Measurements from ENCODE around the gene MKNK2. TPM values are rescaled to one million over a fixed set of nuclear protein-coding genes. Genes with fewer than 3 reads are reported as not detected.

Gene MKNK2
- total RNA-seq, 1 experiment from 2014 or later: 240 TPM

DNA sequence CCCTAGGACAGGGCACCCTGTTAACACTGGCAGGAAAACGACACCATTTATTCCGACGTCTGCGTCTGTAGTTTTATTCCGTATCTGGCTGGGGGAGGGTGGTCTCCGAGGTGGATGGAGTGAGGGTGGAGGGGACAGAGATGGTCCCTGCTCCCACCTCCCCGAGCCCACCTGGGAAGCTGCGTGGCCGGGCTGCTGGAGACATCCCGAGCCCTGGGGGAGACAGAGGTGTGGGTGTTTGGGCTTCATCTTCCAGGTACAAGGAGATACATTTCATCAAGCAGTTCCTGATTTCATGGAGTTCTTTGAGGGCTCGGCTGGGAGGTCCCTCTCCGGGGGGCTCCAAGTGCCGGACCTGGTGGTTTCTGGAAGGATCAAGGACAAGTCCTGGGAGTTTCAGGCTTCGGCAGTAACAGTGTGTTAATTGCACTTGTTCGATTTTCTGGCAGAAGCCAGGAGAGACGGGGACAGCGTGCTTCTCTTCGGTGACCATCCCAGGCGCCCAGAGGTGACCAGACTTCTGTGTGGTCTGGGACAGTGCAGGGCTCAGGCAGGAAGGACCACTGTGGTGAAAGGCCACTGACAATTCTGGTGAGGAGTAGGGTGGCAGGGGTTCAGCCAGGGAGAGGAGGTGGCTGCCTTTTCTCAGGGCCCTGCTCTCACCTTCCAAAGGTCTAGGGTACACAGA, 20.1 kb upstream of the MKNK2 start:
- Histone ChIP-seq H3K9me3 (ENCODE audit: control insufficient read depth, insufficient read depth, low read depth, low read length) (no peaks in the 10 kb centered on the region), H3K27ac (ENCODE audit: low read length) (no peak overlapping the region), H3K36me3 (ENCODE audit: control insufficient read depth, insufficient read depth, low read length) (no peaks in the 10 kb centered on the region; the same call in 1 of the 2 replicates), H3K27me3 (ENCODE audit: control insufficient read depth, insufficient read depth, low read length) (no peaks in the 10 kb centered on the region), H3K4me1 (ENCODE audit: control insufficient read depth, insufficient read depth, low read length) (peaks cover 3% of the 10 kb centered on the region; the same call in 1 of the 2 replicates), H3K4me3 (ENCODE audit: low read depth in 2 of 2, low read length in 2 of 2) (no peak overlapping the region)
- intact Hi-C loops (cut with micrococcal nuclease; ENCODE audit: unreplicated experiment): no loop called here
- ChIA-PET POLR2A (interaction anchor here (0.6 kb wide), 1 partner anchor 76 kb away, joined by 4 read pairs; no protein-coding TSS in a partner anchor), CTCF (no interaction called here)
- DNase-seq (ENCODE audit: low read depth, low spot score): no peak
- TF ChIP-seq TCF7L2 (IDR thresholded peaks at IDR 0.05; ENCODE audit: low read depth, low read length): no peak
- in situ Hi-C loops (cut with HindIII; ENCODE audit: low pct_unique_long_range_greater_than_20kb, low sequenced_read_pairs): no loop called here
- ATAC-seq: no peak
- TSS peak; percentile 87 for BruUV-seq (replicated peaks)

DNA sequence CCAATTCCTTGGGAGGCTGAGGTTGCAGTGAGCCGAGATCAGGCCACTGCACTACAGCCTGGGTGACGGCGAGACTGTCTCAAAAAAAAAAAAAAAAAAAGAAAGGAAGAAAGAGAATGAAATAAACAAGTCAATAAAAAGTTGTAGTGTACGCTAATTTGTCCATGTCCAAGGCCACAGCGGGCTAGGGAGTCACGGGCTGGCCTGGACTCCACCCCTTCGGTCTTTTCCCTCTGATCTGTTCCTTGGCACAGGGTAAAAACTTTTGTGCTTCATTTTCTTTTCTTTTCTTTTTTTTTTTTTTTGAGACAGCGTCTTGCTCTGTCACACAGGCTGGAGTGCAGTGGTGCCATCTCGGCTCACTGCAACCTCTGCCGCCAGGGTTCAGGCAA, 19.4 kb upstream of the MKNK2 start:
- CTCF ChIA-PET: interaction anchor here (0.5 kb wide), 1 partner anchor 78 kb away, joined by 3 read pairs; no protein-coding TSS in a partner anchor
- no peak for TF ChIP-seq SIN3A (IDR thresholded peaks at IDR 0.05; ENCODE audit: borderline replicate concordance, insufficient read depth, low read depth, low read length)
- TF ChIP-seq POLR2AphosphoS5 (IDR thresholded peaks at IDR 0.05; ENCODE audit: low read depth, low read length): no peak
- TF ChIP-seq, protein P1, sequence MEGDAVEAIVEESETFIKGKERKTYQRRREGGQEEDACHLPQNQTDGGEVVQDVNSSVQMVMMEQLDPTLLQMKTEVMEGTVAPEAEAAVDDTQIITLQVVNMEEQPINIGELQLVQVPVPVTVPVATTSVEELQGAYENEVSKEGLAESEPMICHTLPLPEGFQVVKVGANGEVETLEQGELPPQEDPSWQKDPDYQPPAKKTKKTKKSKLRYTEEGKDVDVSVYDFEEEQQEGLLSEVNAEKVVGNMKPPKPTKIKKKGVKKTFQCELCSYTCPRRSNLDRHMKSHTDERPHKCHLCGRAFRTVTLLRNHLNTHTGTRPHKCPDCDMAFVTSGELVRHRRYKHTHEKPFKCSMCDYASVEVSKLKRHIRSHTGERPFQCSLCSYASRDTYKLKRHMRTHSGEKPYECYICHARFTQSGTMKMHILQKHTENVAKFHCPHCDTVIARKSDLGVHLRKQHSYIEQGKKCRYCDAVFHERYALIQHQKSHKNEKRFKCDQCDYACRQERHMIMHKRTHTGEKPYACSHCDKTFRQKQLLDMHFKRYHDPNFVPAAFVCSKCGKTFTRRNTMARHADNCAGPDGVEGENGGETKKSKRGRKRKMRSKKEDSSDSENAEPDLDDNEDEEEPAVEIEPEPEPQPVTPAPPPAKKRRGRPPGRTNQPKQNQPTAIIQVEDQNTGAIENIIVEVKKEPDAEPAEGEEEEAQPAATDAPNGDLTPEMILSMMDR (IDR thresholded peaks at IDR 0.05): no peak
- no peak for TF ChIP-seq TCF7L2 (IDR thresholded peaks at IDR 0.05; ENCODE audit: low read depth, low read length)
- no peak for TF ChIP-seq REST (IDR thresholded peaks at IDR 0.05; ENCODE audit: insufficient read depth in 1 of 2, low read depth in 2 of 2, low read length in 1 of 2)

More for the DNA sequence above, 19.4 kb upstream of the MKNK2 start:
- in situ Hi-C loops (cut with HindIII; ENCODE audit: low pct_unique_long_range_greater_than_20kb, low sequenced_read_pairs): no loop called here
- no peaks in the 10 kb centered on the region for H3K27me3 ChIP-seq (ENCODE audit: control insufficient read depth, insufficient read depth, low read length)
- POLR2A ChIA-PET: interaction anchor here (0.6 kb wide), 1 partner anchor 76 kb away, joined by 4 read pairs; no protein-coding TSS in a partner anchor
- H3K27ac ChIP-seq (ENCODE audit: low read length): no peak overlapping the region
- H3K36me3 ChIP-seq (ENCODE audit: control insufficient read depth, insufficient read depth, low read length): no peaks in the 10 kb centered on the region; the same call in 1 of the 2 replicates
- no peak overlapping the region for H3K4me3 ChIP-seq (ENCODE audit: low read depth in 2 of 2, low read length in 2 of 2)
- DNase-seq (ENCODE audit: low read depth, low spot score) (no peak), ATAC-seq (no peak)
- intact Hi-C loops (cut with micrococcal nuclease; ENCODE audit: unreplicated experiment): no loop called here
- peaks cover 3% of the 10 kb centered on the region; the same call in 1 of the 2 replicates for H3K4me1 ChIP-seq (ENCODE audit: control insufficient read depth, insufficient read depth, low read length)
- no peaks in the 10 kb centered on the region for H3K9me3 ChIP-seq (ENCODE audit: control insufficient read depth, insufficient read depth, low read depth, low read length)
- BruUV-seq (replicated peaks): no TSS peak

Measured in Panc1 (cell line).